ENCODE data around the gene OR1K1. TPM values are rescaled to one million over a fixed set of nuclear protein-coding genes. Genes with fewer than 3 reads are reported as not detected.

Gene OR1K1
- total and polyA plus RNA-seq, 2 of the 13 experiments (the other 11 are each of a cell fraction or from before 2014, with no cell fraction given), result not detected

DNA sequence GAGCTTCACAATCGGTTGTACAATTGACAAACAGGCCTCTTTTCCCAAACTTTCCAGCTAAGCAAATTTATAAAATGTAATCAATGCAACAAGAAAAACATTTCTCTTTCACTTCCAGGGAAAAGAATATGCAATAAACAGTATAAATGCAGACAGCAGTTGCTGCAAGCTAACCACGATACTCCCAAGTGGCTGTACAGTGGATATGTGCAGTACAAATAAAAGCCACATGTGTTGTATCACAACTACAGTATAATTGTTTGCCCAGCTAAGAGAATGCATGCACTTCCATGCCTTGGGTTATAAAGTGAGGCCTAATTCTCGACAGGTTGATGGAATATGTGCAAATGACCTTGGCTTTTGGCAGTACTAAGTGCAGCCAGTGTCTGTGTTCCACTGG lies 45.2 kb downstream of the OR1K1 start:
- H4K20me1 ChIP-seq (ENCODE audit: insufficient read depth, low read length), result no peaks in the 10 kb centered on the region
- FAIRE-seq (no peak), ATAC-seq (no peak), DNase-seq (ENCODE audit: low spot score) (no peak)
- H3K27ac ChIP-seq (ENCODE audit: extremely low read length, insufficient read depth, low read length), result no peak overlapping the region
- H2AFZ ChIP-seq (ENCODE audit: low read length), result no peak overlapping the region
- ChIA-PET POLR2A (no interaction called here), CTCF (ENCODE audit: low intra/inter-chr PET ratio, low total read pairs) (no interaction called here)
- no peak overlapping the region for H3K4me3 ChIP-seq (replicated peaks in 1 of 3; ENCODE audit: insufficient read depth in 1 of 3, low read depth in 2 of 3, low read length in 3 of 3)
- no TSS peak for BruUV-seq (replicated peaks)
- H3K9ac ChIP-seq (ENCODE audit: insufficient read depth, low read depth, low read length), result no peak overlapping the region
- intact Hi-C loops (cut with micrococcal nuclease; ENCODE audit: unreplicated experiment), result no loop called here
- 88% methylated on average over 3 of the region's 3 CpGs for WGBS (ENCODE audit: low lambda C conversion rate)
- H3K9me3 ChIP-seq (ENCODE audit: low read length), result no peaks in the 10 kb centered on the region
- no peaks in the 10 kb centered on the region for H3K79me2 ChIP-seq (ENCODE audit: insufficient read depth, low read length)
- no peak overlapping the region for H3K4me2 ChIP-seq (ENCODE audit: low read depth, low read length)
- H3K36me3 ChIP-seq (replicated peaks in 1 of 2; ENCODE audit: control insufficient read depth in 1 of 2, insufficient read depth in 2 of 2, low read length in 2 of 2), result peaks cover 1 to 8% of the 10 kb centered on the region in 2 experiments; a peak in 3 of 5 replicates
- no peaks in the 10 kb centered on the region for H3K4me1 ChIP-seq (ENCODE audit: insufficient read depth, low read length)
- no peaks in the 10 kb centered on the region for H3K27me3 ChIP-seq (ENCODE audit: control insufficient read depth in 1 of 2, insufficient read depth in 2 of 2, low read length in 2 of 2)
- in situ Hi-C loops (cut with HindIII; ENCODE audit: extremely low pct_ligation_motif_present, low pct_unique_long_range_greater_than_20kb), result no loop called here
- TF ChIP-seq RELA (CRISPR knock-in tag; IDR thresholded peaks at IDR 0.05) (no peak), FOXK1 (CRISPR knock-in tag; IDR thresholded peaks at IDR 0.05; ENCODE audit: borderline replicate concordance, low read depth) (no peak), WIZ (CRISPR knock-in tag; IDR thresholded peaks at IDR 0.05) (no peak), NCOA1 (CRISPR knock-in tag; IDR thresholded peaks at IDR 0.05) (no peak)

DNA sequence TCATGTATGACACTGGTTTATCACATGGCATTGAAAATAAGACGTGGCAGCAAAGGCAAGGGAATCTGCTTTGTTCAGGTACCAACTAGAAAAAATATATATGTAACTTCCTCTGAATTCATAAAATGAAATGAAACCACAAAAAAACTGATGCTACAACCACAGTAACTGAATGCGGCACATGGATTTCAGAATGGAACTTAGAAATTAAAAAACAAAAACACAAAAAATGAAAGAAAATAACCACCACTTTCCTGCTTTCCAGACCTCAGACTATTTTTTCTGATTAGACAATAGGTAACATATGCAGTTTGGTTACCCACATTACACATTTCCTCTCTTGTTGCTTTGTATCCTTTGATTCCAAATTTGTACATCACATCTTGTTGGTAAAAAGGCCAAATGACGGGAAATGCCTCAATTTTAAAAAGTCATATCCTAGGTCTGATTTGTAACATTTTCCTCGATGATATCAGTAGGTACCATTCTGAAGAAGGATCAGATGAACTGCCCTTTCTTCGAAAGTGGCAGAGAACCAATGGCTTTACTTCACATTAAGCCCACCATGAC lies 46.5 kb downstream of the OR1K1 start:
- Histone ChIP-seq H4K20me1 (ENCODE audit: insufficient read depth, low read length) (no peaks in the 10 kb centered on the region), H3K36me3 (replicated peaks in 1 of 2; ENCODE audit: control insufficient read depth in 1 of 2, insufficient read depth in 2 of 2, low read length in 2 of 2) (peaks cover 1 to 18% of the 10 kb centered on the region in 2 experiments; a peak in 3 of 5 replicates), H3K4me2 (ENCODE audit: low read depth, low read length) (no peak overlapping the region), H3K27me3 (ENCODE audit: control insufficient read depth in 1 of 2, insufficient read depth in 2 of 2, low read length in 2 of 2) (no peaks in the 10 kb centered on the region), H3K9me3 (ENCODE audit: low read length) (no peaks in the 10 kb centered on the region), H3K79me2 (ENCODE audit: insufficient read depth, low read length) (no peaks in the 10 kb centered on the region), H3K4me1 (ENCODE audit: insufficient read depth, low read length) (no peaks in the 10 kb centered on the region), H2AFZ (ENCODE audit: low read length) (no peak overlapping the region), H3K27ac (ENCODE audit: extremely low read length, insufficient read depth, low read length) (no peak overlapping the region), H3K4me3 (replicated peaks in 1 of 3; ENCODE audit: insufficient read depth in 1 of 3, low read depth in 2 of 3, low read length in 3 of 3) (no peak overlapping the region), H3K9ac (ENCODE audit: insufficient read depth, low read depth, low read length) (no peak overlapping the region)
- ChIA-PET POLR2A (no interaction called here), CTCF (ENCODE audit: low intra/inter-chr PET ratio, low total read pairs) (no interaction called here)
- no peak for TF ChIP-seq U2AF1 (optimal IDR thresholded peaks at IDR 0.05; ENCODE audit: low read depth, low read length)
- TF ChIP-seq, protein P1, sequence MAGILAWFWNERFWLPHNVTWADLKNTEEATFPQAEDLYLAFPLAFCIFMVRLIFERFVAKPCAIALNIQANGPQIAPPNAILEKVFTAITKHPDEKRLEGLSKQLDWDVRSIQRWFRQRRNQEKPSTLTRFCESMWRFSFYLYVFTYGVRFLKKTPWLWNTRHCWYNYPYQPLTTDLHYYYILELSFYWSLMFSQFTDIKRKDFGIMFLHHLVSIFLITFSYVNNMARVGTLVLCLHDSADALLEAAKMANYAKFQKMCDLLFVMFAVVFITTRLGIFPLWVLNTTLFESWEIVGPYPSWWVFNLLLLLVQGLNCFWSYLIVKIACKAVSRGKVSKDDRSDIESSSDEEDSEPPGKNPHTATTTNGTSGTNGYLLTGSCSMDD (CRISPR knock-in tag; IDR thresholded peaks at IDR 0.05), result no peak
- TF ChIP-seq ARNT (IDR thresholded peaks at IDR 0.05), result no peak
- TF ChIP-seq PAX8 (CRISPR knock-in tag; IDR thresholded peaks at IDR 0.05; ENCODE audit: borderline replicate concordance), result no peak
- no peak for TF ChIP-seq ZNF350 (CRISPR knock-in tag; IDR thresholded peaks at IDR 0.05; ENCODE audit: borderline replicate concordance, low read depth)
- TF ChIP-seq, protein P2, sequence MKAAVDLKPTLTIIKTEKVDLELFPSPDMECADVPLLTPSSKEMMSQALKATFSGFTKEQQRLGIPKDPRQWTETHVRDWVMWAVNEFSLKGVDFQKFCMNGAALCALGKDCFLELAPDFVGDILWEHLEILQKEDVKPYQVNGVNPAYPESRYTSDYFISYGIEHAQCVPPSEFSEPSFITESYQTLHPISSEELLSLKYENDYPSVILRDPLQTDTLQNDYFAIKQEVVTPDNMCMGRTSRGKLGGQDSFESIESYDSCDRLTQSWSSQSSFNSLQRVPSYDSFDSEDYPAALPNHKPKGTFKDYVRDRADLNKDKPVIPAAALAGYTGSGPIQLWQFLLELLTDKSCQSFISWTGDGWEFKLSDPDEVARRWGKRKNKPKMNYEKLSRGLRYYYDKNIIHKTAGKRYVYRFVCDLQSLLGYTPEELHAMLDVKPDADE (CRISPR knock-in tag; IDR thresholded peaks at IDR 0.05), result no peak
- ATAC-seq, result no peak
- in situ Hi-C loops (cut with HindIII; ENCODE audit: extremely low pct_ligation_motif_present, low pct_unique_long_range_greater_than_20kb) (no loop called here), intact Hi-C loops (cut with micrococcal nuclease; ENCODE audit: unreplicated experiment) (no loop called here)
- FAIRE-seq, result no peak
- 89% methylated on average over 5 of the region's 5 CpGs for WGBS (ENCODE audit: low lambda C conversion rate)
- DNase-seq (ENCODE audit: low spot score), result no peak
- BruUV-seq (replicated peaks), result no TSS peak

Data from HepG2 (cell line).